HG03439 (cell line): Measurements from ENCODE around the gene NDUFB2.
"Not testable (repeated sequence)": the region's sequence is repeated elsewhere in the genome, so short reads cannot be mapped to it uniquely, and the experiment has no call there.

Source experiments
- ATAC-seq: cut with Tn5 transposase; IDR thresholded peaks from one replicate; pipeline ENCODE4 v1.9.1; 2021; ENCODE audit warnings: mild to moderate bottlenecking, moderate library complexity; ENCODE audit not compliant: unreplicated experiment

The NDUFB2 gene

GRCh38 chr7:140672382-140673062 is 24.0 kb upstream of the NDUFB2 start, which contains the start of gene ADCK2:
TSS of gene ADCK2 (plus strand) at chr7:140672945. CDS start at chr7:140673331, 386 bp downstream.
- ATAC-seq: peak; percentile 63

- peak; percentile 53 for ATAC-seq
These were observed 23.3 kb upstream of the NDUFB2 start for GRCh38 chr7:140673063-140673773.

- ATAC-seq: no peak
These were observed 22.7 kb upstream of the NDUFB2 start for GRCh38 chr7:140673774-140674155.

GRCh38 chr7:140674356-140674800 is 22.1 kb upstream of the NDUFB2 start:
- ATAC-seq: no peak

- no peak for ATAC-seq
These were observed 21.4 kb upstream of the NDUFB2 start for GRCh38 chr7:140674899-140675701.

- no peak for ATAC-seq
These were observed 20.8 kb upstream of the NDUFB2 start for GRCh38 chr7:140675726-140676125.

GRCh38 chr7:140676306-140676705 is 20.2 kb upstream of the NDUFB2 start:
- no peak for ATAC-seq

GRCh38 chr7:140676956-140677355 is 19.6 kb upstream of the NDUFB2 start:
- ATAC-seq: not testable (repeated sequence)

GRCh38 chr7:140677496-140677895 is 19.0 kb upstream of the NDUFB2 start:
- no peak for ATAC-seq

GRCh38 chr7:140678081-140678815 is 18.3 kb upstream of the NDUFB2 start:
- no peak for ATAC-seq

- ATAC-seq: no peak
These were observed 17.7 kb upstream of the NDUFB2 start for GRCh38 chr7:140678816-140679130.

- ATAC-seq: no peak
These were observed 17.3 kb upstream of the NDUFB2 start for GRCh38 chr7:140679186-140679585.

- ATAC-seq: no peak
These were observed 15.6 kb upstream of the NDUFB2 start for GRCh38 chr7:140680886-140681285.

- no peak for ATAC-seq
These were observed 14.7 kb upstream of the NDUFB2 start for GRCh38 chr7:140681766-140682165.

- no peak for ATAC-seq
These were observed 12.9 kb upstream of the NDUFB2 start for GRCh38 chr7:140683657-140684056.

GRCh38 chr7:140684066-140684950 is 12.2 kb upstream of the NDUFB2 start:
- no peak for ATAC-seq

GRCh38 chr7:140685407-140686087 is 11.0 kb upstream of the NDUFB2 start:
- no peak for ATAC-seq

GRCh38 chr7:140686921-140687320 is 9.6 kb upstream of the NDUFB2 start:
- ATAC-seq: no peak

- no peak for ATAC-seq
These were observed 8.2 kb upstream of the NDUFB2 start for GRCh38 chr7:140688341-140688740.
